IMR-90 (cell line): Measurements from ENCODE around the gene SBF2.

ENCODE experiments used
- MXI1 ChIP-seq: IDR thresholded peaks from 2 replicates; pipeline ENCODE4 v1.6.1; 2012; ENCODE audit warnings: low read depth, mild to moderate bottlenecking, low read length, moderate library complexity, borderline replicate concordance
- POLR2A ChIP-seq: IDR thresholded peaks from 2 replicates; pipeline ENCODE4 v1.6.1; 2012; ENCODE audit warnings: mild to moderate bottlenecking, low read depth, low read length
- RCOR1 ChIP-seq: IDR thresholded peaks from 2 replicates; pipeline ENCODE4 v1.6.1; 2012; ENCODE audit warnings: mild to moderate bottlenecking, low read length, improper control_type of control experiment; ENCODE audit not compliant: insufficient replicate concordance
- TF ChIP-seq, protein P1 (sequence below): conservative IDR thresholded peaks from 2 replicates; pipeline ENCODE4 v1.5.1; 2012; ENCODE audit warnings: mild to moderate bottlenecking, low read depth, low read length, improper control_type of control experiment

DNA sequence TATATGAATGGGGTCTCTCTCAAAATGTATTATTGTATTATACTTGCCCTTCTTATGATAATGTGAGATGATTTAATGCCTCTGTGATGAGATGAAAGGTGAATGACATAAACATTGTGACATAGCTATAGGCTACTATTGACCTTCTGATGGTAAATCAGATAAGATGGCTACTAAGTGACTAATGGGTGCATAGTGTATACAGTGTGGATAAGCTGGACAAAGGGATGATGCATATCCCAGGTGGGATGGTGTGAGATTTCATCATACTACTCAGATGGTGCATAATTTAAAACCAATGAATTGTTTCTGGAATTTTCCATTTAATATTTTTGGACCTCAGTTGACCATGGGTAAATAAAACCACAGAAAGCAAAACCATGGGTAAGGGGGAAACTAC is 243.5 kb downstream of the SBF2 start:
- TF ChIP-seq MXI1 (no peak), POLR2A (no peak), RCOR1 (no peak)
- TF ChIP-seq, protein P1, sequence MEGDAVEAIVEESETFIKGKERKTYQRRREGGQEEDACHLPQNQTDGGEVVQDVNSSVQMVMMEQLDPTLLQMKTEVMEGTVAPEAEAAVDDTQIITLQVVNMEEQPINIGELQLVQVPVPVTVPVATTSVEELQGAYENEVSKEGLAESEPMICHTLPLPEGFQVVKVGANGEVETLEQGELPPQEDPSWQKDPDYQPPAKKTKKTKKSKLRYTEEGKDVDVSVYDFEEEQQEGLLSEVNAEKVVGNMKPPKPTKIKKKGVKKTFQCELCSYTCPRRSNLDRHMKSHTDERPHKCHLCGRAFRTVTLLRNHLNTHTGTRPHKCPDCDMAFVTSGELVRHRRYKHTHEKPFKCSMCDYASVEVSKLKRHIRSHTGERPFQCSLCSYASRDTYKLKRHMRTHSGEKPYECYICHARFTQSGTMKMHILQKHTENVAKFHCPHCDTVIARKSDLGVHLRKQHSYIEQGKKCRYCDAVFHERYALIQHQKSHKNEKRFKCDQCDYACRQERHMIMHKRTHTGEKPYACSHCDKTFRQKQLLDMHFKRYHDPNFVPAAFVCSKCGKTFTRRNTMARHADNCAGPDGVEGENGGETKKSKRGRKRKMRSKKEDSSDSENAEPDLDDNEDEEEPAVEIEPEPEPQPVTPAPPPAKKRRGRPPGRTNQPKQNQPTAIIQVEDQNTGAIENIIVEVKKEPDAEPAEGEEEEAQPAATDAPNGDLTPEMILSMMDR: no peak
